Right lobe of liver (tissue), 6 donors: ENCODE data around the gene ZBTB3. TPM values are rescaled to one million over a fixed set of nuclear protein-coding genes. Genes with fewer than 3 reads are reported as not detected.
"Not testable (repeated sequence)": the region's sequence is repeated elsewhere in the genome, so short reads cannot be mapped to it uniquely, and the experiment has no call there.

Experiments used
- ATAC-seq, 4 donors: fragments of 200-7000 bp; cut with Tn5 transposase; one replicate each; pipeline ENCODE4 v1.9.1; 2020; ENCODE audit warnings: mild to moderate bottlenecking in 4 of 4, moderate library complexity in 4 of 4
- DNase-seq, 3 donors: peaks; one replicate each; pipeline ENCODE4 v3.0.0-alpha.2; 2020
- H3K27ac ChIP-seq, 3 donors: fragments of 200-600 bp; one replicate each; pipeline ENCODE4 v1.8.0; 2022
- H3K27me3 ChIP-seq, 2 donors: fragments of 200-600 bp; one replicate each; pipeline ENCODE4 v1.8.0; 2022
- H3K36me3 ChIP-seq, 4 donors: fragments of 200-600 bp; sonication (generic) in 1 of 4; one replicate each; pipeline versions ENCODE4 v1.5.1 to v1.8.0; 2017 to 2022; ENCODE audit warnings: control low read depth in 1 of 4
- H3K4me1 ChIP-seq, 4 donors: fragments of 200-600 bp; sonication (generic) in 1 of 4; one replicate each; pipeline versions ENCODE4 v1.5.1 to v1.8.0; 2017 to 2022; ENCODE audit warnings: control low read depth in 1 of 4
- H3K4me3 ChIP-seq, 3 donors: fragments of 200-600 bp; one replicate each; pipeline ENCODE4 v1.8.0; 2022
- H3K9me3 ChIP-seq, 4 donors: fragments of 200-600 bp; sonication (generic) in 1 of 4; one replicate each; pipeline versions ENCODE4 v1.5.1 to v1.8.0; 2017 to 2022; ENCODE audit warnings: control low read depth in 1 of 4
- CTCF ChIP-seq, 4 donors: fragments of 200-600 bp in 3 of 4; fragments of 450-650 bp in 1 of 4; IDR thresholded peaks; one replicate each; pipeline versions ENCODE4 v1.5.1 to v1.8.0; 2016 to 2022; ENCODE audit warnings: antibody characterized with exemption in 4 of 4, mild to moderate bottlenecking in 2 of 4
- POLR2A ChIP-seq: fragments of 450-650 bp; IDR thresholded peaks from one replicate; pipeline ENCODE4 v1.6.1; 2017; ENCODE audit warnings: antibody characterized with exemption, mild to moderate bottlenecking
- WGBS: methylation state at CpG from one replicate; pipeline ENCODE4 v1.1.6; 2018; ENCODE audit warnings: low coverage, low lambda C conversion rate; ENCODE audit not compliant: insufficient coverage; ENCODE audit errors: missing lambda C conversion rate; 5-methylcytosine and 5-hydroxymethylcytosine counted together
- intact Hi-C, 2 donors: fragments of 100-400 bp; cut with DNase I; formaldehyde crosslinking; loops; one replicate each; pipeline versions ENCODE4 v1.11.2 to v1.14.1; 2022
- total RNA-seq, 6 experiments: library from RNA; depleted of rRNA in 2 of 6; stranded (reverse); fragments of >200 nt in 2 of 6; fragmentation: NEBNext Ultra II Directional in 3 of 6; extraction: Animal tissue kit (Norgen Biotek cat#: 25700) in 3 of 6; gene quantifications; one replicate each; pipeline versions ENCODE4 v1.1.0 to v1.2.4, GENCODE V29; 2016 to 2023
- donor health status: DM: no; HTN: yes; CAD: no.
- donor health status: DM: no; HTN: no; CAD: no.
- donor health status: DM: no; HTN: no; CAD: no.
- donor health status: DM: no; HTN: yes; CAD: no.
- donor health status: DM: no; HTN: yes; CAD: no.

ZBTB3 gene
- total RNA-seq, 6 experiments from 2014 or later: 3.4 to 7.1 (median 4.7) TPM

DNA sequence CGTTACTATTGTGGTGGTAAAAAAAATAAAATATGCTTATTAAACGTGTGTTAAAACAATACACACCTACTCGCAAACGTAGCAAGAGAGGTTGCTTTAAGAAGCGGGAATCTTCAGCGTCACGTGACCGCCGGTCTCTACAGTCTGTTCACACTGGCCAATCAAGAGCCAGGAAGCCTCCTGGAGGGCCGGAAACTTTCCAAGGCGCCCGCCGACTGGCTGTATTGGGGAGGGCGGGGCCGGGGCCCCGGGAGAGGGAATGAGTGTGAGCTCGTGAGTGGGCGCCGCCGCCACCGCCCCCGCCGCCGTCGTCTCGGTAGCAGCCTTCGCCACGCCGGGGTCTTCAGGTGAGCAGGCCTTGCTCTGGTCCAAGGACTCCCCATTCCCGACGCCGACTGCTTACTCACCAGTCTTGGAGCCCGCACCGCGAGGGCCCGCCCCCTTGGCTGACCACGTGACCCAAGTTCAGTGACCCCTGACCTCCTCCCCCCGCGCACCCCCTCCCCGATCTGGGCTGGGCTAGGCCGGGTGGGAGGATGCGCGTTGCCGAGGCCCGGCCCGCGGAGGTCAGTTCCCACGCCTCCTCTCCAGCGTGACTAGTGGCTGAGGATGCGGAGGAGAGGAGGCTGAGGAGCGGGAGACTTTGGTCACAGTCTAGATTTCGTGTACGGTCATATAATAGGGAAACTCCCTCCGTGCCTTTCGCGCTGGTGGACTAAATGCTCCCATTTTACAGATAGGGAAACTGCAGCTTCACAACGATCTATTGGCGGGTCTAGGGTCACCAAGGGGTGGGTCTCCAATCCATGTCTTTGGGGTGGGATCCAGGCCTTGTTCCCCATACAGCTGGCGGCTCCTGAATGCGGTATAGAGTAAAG lies 17.4 kb upstream of the ZBTB3 start, which contains the start of gene TAF6L:
Gene TAF6L, plus strand, starts transcription at position 253 of the 878 bp plus-strand sequence. CDS start 4,388 bp downstream, outside the sequence.
- peak; percentile 98 to 99 (median 98) for DNase-seq
- peak within 1 kb of the TSS; percentile 76 to 82 (median 80) for H3K4me3 ChIP-seq
- H3K36me3 ChIP-seq: peaks cover 0 to 23% (median 6%) of the 10 kb centered on the region in 4 donors
- no peaks in the 10 kb centered on the region for H3K27me3 ChIP-seq
- peak; percentile 95 to 96 (median 96) for ATAC-seq
- intact Hi-C loops: no loop called here
- TF ChIP-seq CTCF (IDR thresholded peaks at IDR 0.05): no peak
- peak; percentile 36 for TF ChIP-seq POLR2A
- WGBS: 0% methylated on average over 31 of the region's 60 CpGs
- H3K4me1 ChIP-seq: peaks cover 0 to 20% (median 7%) of the 10 kb centered on the region in 4 donors
- peak within 1 kb of the TSS; percentile 85 to 96 (median 93) for H3K27ac ChIP-seq
- H3K9me3 ChIP-seq: no peaks in the 10 kb centered on the region

DNA sequence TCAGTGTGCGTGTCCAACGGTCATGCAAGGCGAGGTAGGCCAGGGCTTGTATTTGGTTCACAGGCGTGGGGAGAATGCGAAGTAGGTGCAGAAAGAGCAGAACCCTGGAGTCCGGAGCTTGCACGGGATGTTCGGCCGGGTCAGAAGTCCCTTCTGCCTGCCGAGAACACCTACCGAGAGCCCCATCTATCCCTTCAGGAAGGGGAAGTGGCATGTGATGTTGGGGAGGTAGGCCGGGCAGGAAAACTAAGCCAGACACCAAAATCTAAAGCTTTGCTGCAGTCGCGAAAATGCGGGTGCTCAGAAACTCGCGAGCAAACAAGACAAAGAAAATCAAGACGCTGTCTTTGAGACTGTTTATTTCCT lies 16.8 kb upstream of the ZBTB3 start:
- TF ChIP-seq CTCF (IDR thresholded peaks at IDR 0.05): no peak
- TF ChIP-seq POLR2A: no peak
- no peaks in the 10 kb centered on the region for H3K27me3 ChIP-seq
- H3K36me3 ChIP-seq: peaks cover 0 to 23% (median 7%) of the 10 kb centered on the region in 4 donors
- WGBS: 0% methylated on average over 18 of the region's 18 CpGs
- ATAC-seq: peak; percentile 17 to 42 (median 32)
- H3K4me3 ChIP-seq: peak overlapping the region; percentile 76 to 82 (median 80)
- H3K4me1 ChIP-seq: peaks cover 0 to 20% (median 7%) of the 10 kb centered on the region in 4 donors
- intact Hi-C loops: no loop called here
- H3K9me3 ChIP-seq: no peaks in the 10 kb centered on the region
- H3K27ac ChIP-seq: peak overlapping the region; percentile 85 to 96 (median 93)
- peak in 1 of 3 donors; percentile 54 for DNase-seq

DNA sequence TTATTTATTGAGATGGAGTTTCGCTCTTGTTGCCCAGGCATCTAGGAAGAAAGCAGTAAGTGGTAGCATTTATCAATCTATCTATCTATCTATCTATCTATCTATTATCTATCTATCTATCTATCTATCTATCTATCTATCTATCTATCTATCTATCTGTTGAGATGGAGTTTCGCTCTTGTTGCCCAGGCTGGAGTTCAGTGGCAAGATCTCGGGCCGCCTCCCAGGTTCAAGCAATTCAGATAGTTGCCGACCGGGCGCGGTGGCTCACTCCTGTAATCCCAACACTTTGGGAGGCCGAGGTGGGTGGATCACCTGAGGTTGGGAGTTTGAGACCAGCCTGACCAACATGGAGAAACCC lies 6.9 kb upstream of the ZBTB3 start:
- H3K27me3 ChIP-seq, intact Hi-C loops, H3K36me3 ChIP-seq, H3K9me3 ChIP-seq, ATAC-seq, DNase-seq: not testable (repeated sequence)
- Histone ChIP-seq H3K4me1 (peaks cover 0 to 11% (median 5%) of the 10 kb centered on the region in 4 donors), H3K27ac (peak overlapping the region in 1 of 3 donors; percentile 41), H3K4me3 (peak overlapping the region; percentile 86 to 94 (median 86))
- WGBS: 30% methylated on average over 7 of the region's 9 CpGs

GRCh38 chr11:62757846-62758788 lies 4.2 kb upstream of the ZBTB3 start:
- ATAC-seq (no peak), DNase-seq (no peak)
- Histone ChIP-seq H3K27ac (no peak overlapping the region), H3K9me3 (no peaks in the 10 kb centered on the region), H3K36me3 (no peaks in the 10 kb centered on the region), H3K4me3 (no peak overlapping the region), H3K4me1 (peaks cover 0 to 18% (median 5%) of the 10 kb centered on the region in 4 donors), H3K27me3 (no peaks in the 10 kb centered on the region)
- intact Hi-C loops: no loop called here
- 74% methylated on average over 9 of the region's 9 CpGs for WGBS
- TF ChIP-seq CTCF (IDR thresholded peaks at IDR 0.05): no peak
- no peak for TF ChIP-seq POLR2A
